ENCODE measurements around the gene TRIP11. TPM values are rescaled to one million over a fixed set of nuclear protein-coding genes. Genes with fewer than 3 reads are reported as not detected.
A peak's percentile ranks its signal among the peaks of the same experiment; 100 is the strongest.

The TRIP11 gene
- total and polyA plus RNA-seq, 4 donors = 4.3 to 28.4 (median 16.6) TPM

DNA sequence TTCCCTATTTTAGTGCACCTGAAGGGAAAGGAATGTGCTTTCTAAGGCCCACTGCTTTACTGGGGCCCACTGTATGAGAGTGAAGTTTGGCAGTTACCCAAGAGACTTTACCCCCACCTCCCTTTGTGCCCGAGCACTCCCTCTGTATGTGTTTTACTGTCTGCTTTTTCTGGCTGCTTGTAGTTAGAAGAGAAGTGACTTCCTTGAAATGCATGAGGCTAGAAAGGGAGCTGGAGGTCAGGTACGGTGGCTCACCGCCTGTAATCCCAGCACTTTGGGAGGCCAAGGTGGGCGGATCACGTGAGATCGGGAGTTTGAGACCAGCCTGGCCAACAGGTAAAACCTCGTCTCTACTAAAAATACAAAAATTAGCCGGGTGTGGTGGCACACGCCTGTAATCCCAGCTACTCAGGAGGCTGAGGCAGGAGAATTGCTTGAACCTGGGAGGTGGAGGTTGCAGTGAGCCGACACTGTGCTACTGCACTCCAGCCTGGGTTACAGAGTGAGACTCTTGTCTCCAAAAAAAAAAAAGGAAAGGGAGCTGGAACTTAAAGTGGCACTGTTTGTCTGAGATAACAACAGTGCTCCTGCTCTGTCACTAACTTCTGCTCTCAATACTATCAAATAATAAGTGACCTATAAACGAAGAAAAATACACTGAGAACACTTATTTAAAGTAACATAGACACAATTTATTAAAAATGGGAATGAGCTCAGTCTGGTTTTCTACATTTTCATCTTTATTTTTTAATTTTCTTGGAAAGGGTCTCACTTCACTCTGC, 5.8 kb downstream of the TRIP11 start:
- peaks cover 2 to 4% (median 4%) of the 10 kb centered on the region in 4 donors for H3K36me3 ChIP-seq (ENCODE audit: control insufficient read depth in 4 of 4, insufficient read depth in 3 of 4, low read depth in 1 of 4, low read length in 3 of 4)

DNA sequence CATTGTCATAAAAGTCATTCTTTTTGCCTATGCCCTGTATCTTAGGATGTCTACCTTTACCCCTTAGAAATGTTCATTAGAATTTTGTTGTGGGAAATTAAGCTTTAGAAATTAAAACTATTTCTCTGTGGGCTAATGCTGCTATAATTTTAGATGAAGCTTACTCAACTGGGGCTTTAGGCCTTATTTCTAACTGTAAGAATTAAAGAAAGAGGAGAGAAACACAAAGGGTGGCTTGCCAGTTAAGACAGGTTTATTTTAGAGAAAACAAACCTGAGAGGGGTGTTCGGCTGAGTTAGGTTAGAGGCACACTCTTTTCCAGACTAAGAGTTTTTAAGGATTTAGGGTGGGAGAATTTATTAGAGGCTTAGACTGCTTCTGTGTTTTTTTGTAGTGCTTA, 6.4 kb downstream of the TRIP11 start:
- no peak overlapping the region for H3K27ac ChIP-seq (ENCODE audit: low read depth in 1 of 2, low read length in 2 of 2)
- H3K9ac ChIP-seq (ENCODE audit: low read depth in 1 of 2, low read length in 2 of 2) = no peak overlapping the region
- WGBS = 95% methylated on average over 1 of the region's 1 CpG
- no peak for TF ChIP-seq MAX (IDR thresholded peaks at IDR 0.05)
- no peak for TF ChIP-seq TAF1 (conservative IDR thresholded peaks at IDR 0.05)
- TF ChIP-seq SP1 (IDR thresholded peaks at IDR 0.05) = no peak
- TF ChIP-seq RXRA (IDR thresholded peaks at IDR 0.05) = no peak
- no peak for TF ChIP-seq ATF3 (IDR thresholded peaks at IDR 0.05)
- TF ChIP-seq YY1 (IDR thresholded peaks at IDR 0.05) = no peak
- TF ChIP-seq GABPA (IDR thresholded peaks at IDR 0.05 in 1 of 2, conservative IDR thresholded peaks at IDR 0.05 in 1 of 2) = no peak
- H3K4me1 ChIP-seq (ENCODE audit: control insufficient read depth in 4 of 4, insufficient read depth in 4 of 4, low read length in 3 of 4) = peaks cover 5 to 37% (median 27%) of the 10 kb centered on the region in 4 donors
- H3K36me3 ChIP-seq (ENCODE audit: control insufficient read depth in 4 of 4, insufficient read depth in 3 of 4, low read depth in 1 of 4, low read length in 3 of 4) = peaks cover 2 to 4% (median 4%) of the 10 kb centered on the region in 4 donors
- no peaks in the 10 kb centered on the region for H3K9me3 ChIP-seq (ENCODE audit: control insufficient read depth in 4 of 4, low read length in 3 of 4)
- no peak overlapping the region for H3K4me3 ChIP-seq (ENCODE audit: low read depth in 1 of 3, low read length in 3 of 3)
- H3K27me3 ChIP-seq (ENCODE audit: control insufficient read depth in 4 of 4, insufficient read depth in 4 of 4, low read length in 3 of 4) = no peaks in the 10 kb centered on the region
- DNase-seq (ENCODE audit: low spot score) = no peak

More for the DNA sequence above, 5.8 kb downstream of the TRIP11 start:
- H3K4me3 ChIP-seq (ENCODE audit: low read depth in 1 of 3, low read length in 3 of 3) = no peak overlapping the region
- WGBS = 48% methylated on average over 11 of the region's 11 CpGs
- peaks cover 5 to 43% (median 32%) of the 10 kb centered on the region in 4 donors for H3K4me1 ChIP-seq (ENCODE audit: control insufficient read depth in 4 of 4, insufficient read depth in 4 of 4, low read length in 3 of 4)
- no peaks in the 10 kb centered on the region for H3K9me3 ChIP-seq (ENCODE audit: control insufficient read depth in 4 of 4, low read length in 3 of 4)
- no peak for DNase-seq (ENCODE audit: low spot score)
- TF ChIP-seq HNF4G (IDR thresholded peaks at IDR 0.05) (no peak), HNF4A (conservative IDR thresholded peaks at IDR 0.05) (peak; percentile 9 to 16), FOXA1 (IDR thresholded peaks at IDR 0.05) (no peak), RXRA (IDR thresholded peaks at IDR 0.05) (no peak)
- peak overlapping the region in 1 of 2 donors; percentile 2 for H3K27ac ChIP-seq (ENCODE audit: low read depth in 1 of 2, low read length in 2 of 2)
- H3K9ac ChIP-seq (ENCODE audit: low read depth in 1 of 2, low read length in 2 of 2) = no peak overlapping the region
- H3K27me3 ChIP-seq (ENCODE audit: control insufficient read depth in 4 of 4, insufficient read depth in 4 of 4, low read length in 3 of 4) = no peaks in the 10 kb centered on the region

GRCh38 chr14:92026548-92027190, 13.2 kb downstream of the TRIP11 start:
- no peak for DNase-seq (ENCODE audit: low spot score)
- H3K9me3 ChIP-seq (ENCODE audit: control insufficient read depth in 4 of 4, low read length in 3 of 4) = no peaks in the 10 kb centered on the region
- TF ChIP-seq JUND (IDR thresholded peaks at IDR 0.05) = no peak
- TF ChIP-seq TAF1 (conservative IDR thresholded peaks at IDR 0.05) = no peak
- TF ChIP-seq HNF4G (IDR thresholded peaks at IDR 0.05) = no peak
- TF ChIP-seq FOXA1 (IDR thresholded peaks at IDR 0.05) = no peak
- H3K4me1 ChIP-seq (ENCODE audit: control insufficient read depth in 4 of 4, insufficient read depth in 4 of 4, low read length in 3 of 4) = no peaks in the 10 kb centered on the region
- no peak overlapping the region for H3K27ac ChIP-seq (ENCODE audit: low read depth in 1 of 2, low read length in 2 of 2)
- no peak overlapping the region for H3K4me3 ChIP-seq (ENCODE audit: low read depth in 1 of 3, low read length in 3 of 3)
- H3K36me3 ChIP-seq (ENCODE audit: control insufficient read depth in 4 of 4, insufficient read depth in 3 of 4, low read depth in 1 of 4, low read length in 3 of 4) = peaks cover 2 to 15% (median 13%) of the 10 kb centered on the region in 4 donors
- no peak overlapping the region for H3K9ac ChIP-seq (ENCODE audit: low read depth in 1 of 2, low read length in 2 of 2)
- H3K27me3 ChIP-seq (ENCODE audit: control insufficient read depth in 4 of 4, insufficient read depth in 4 of 4, low read length in 3 of 4) = no peaks in the 10 kb centered on the region
- WGBS = 93% methylated on average over 21 of the region's 21 CpGs

DNA sequence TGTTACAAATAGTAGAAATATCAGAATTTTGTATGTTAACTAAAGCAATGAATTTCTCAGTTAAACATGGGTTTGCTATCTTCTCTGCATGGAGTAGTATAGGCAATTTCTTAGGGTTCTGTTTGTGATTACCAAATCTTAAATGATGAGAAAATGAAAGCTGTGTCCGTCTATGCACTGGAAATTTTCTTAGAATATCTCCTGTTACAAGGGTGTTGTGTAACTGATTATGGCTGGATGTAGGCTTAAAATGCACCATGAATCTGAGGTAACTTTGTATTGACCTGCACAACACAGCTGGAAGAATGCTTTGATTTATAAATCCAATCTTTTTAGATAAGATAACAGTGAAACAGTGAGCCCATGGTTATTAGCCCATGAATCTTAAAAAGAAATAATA, 17.8 kb downstream of the TRIP11 start:
- H3K27me3 ChIP-seq (ENCODE audit: control insufficient read depth in 4 of 4, insufficient read depth in 4 of 4, low read length in 3 of 4) = no peaks in the 10 kb centered on the region
- H3K36me3 ChIP-seq (ENCODE audit: control insufficient read depth in 4 of 4, insufficient read depth in 3 of 4, low read depth in 1 of 4, low read length in 3 of 4) = peaks cover 1 to 21% (median 13%) of the 10 kb centered on the region in 4 donors
- DNase-seq (ENCODE audit: low spot score) = no peak
- H3K4me3 ChIP-seq (ENCODE audit: low read depth in 1 of 3, low read length in 3 of 3) = no peak overlapping the region
- no peak for TF ChIP-seq FOXA1 (IDR thresholded peaks at IDR 0.05)
- TF ChIP-seq, protein P1, sequence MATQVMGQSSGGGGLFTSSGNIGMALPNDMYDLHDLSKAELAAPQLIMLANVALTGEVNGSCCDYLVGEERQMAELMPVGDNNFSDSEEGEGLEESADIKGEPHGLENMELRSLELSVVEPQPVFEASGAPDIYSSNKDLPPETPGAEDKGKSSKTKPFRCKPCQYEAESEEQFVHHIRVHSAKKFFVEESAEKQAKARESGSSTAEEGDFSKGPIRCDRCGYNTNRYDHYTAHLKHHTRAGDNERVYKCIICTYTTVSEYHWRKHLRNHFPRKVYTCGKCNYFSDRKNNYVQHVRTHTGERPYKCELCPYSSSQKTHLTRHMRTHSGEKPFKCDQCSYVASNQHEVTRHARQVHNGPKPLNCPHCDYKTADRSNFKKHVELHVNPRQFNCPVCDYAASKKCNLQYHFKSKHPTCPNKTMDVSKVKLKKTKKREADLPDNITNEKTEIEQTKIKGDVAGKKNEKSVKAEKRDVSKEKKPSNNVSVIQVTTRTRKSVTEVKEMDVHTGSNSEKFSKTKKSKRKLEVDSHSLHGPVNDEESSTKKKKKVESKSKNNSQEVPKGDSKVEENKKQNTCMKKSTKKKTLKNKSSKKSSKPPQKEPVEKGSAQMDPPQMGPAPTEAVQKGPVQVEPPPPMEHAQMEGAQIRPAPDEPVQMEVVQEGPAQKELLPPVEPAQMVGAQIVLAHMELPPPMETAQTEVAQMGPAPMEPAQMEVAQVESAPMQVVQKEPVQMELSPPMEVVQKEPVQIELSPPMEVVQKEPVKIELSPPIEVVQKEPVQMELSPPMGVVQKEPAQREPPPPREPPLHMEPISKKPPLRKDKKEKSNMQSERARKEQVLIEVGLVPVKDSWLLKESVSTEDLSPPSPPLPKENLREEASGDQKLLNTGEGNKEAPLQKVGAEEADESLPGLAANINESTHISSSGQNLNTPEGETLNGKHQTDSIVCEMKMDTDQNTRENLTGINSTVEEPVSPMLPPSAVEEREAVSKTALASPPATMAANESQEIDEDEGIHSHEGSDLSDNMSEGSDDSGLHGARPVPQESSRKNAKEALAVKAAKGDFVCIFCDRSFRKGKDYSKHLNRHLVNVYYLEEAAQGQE (IDR thresholded peaks at IDR 0.05) = no peak
- TF ChIP-seq TAF1 (conservative IDR thresholded peaks at IDR 0.05) = no peak
- no peak for TF ChIP-seq RXRA (IDR thresholded peaks at IDR 0.05)
- no peak for TF ChIP-seq RAD21 (IDR thresholded peaks at IDR 0.05)
- no peak for TF ChIP-seq GABPA (IDR thresholded peaks at IDR 0.05 in 1 of 2, conservative IDR thresholded peaks at IDR 0.05 in 1 of 2)
- no peak for TF ChIP-seq CTCF (IDR thresholded peaks at IDR 0.05; ENCODE audit: low read depth, low read length, missing input control)
- no peak for TF ChIP-seq JUND (IDR thresholded peaks at IDR 0.05)
- TF ChIP-seq SP1 (IDR thresholded peaks at IDR 0.05) = no peak
- TF ChIP-seq HNF4A (conservative IDR thresholded peaks at IDR 0.05) = no peak
- no peak for TF ChIP-seq FOXA2 (IDR thresholded peaks at IDR 0.05)
- no peak for TF ChIP-seq NR2F2 (IDR thresholded peaks at IDR 0.05)
- no peak overlapping the region for H3K9ac ChIP-seq (ENCODE audit: low read depth in 1 of 2, low read length in 2 of 2)
- H3K4me1 ChIP-seq (ENCODE audit: control insufficient read depth in 4 of 4, insufficient read depth in 4 of 4, low read length in 3 of 4) = no peaks in the 10 kb centered on the region
- WGBS = 75% methylated on average over 1 of the region's 1 CpG
- H3K27ac ChIP-seq (ENCODE audit: low read depth in 1 of 2, low read length in 2 of 2) = no peak overlapping the region
- H3K9me3 ChIP-seq (ENCODE audit: control insufficient read depth in 4 of 4, low read length in 3 of 4) = no peaks in the 10 kb centered on the region

Data from liver (tissue), 9 donors.